Measurements from ENCODE around the gene SLC35A4.
"Not testable (repeated sequence)": the region's sequence is repeated elsewhere in the genome, so short reads cannot be mapped to it uniquely, and the experiment has no call there.

Gene SLC35A4

GRCh38 chr5:140560227-140560626 is 4.4 kb upstream of the SLC35A4 start:
- DNase-seq: no peak

GRCh38 chr5:140561753-140562523 is 2.7 kb upstream of the SLC35A4 start:
- DNase-seq: no peak

DNA sequence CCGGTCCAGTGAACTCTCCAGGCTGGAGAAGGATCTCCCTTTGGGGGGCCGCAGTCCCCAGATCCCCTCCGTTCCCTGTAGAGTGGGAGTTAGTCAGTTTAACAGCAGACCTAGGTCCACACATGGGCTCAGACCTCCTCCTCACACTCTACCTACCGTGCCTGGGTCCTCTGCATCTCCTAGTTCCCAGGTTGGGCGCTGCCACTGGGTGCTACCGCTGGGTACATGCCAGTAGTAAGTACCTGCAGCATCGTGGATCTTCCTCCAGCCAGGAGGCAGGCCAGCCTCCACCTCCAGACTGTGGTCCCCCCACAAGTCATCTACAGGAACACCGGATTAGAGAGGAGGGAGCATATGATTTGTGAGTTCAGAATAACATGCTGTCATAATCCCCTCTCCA is 1.0 kb upstream of the SLC35A4 start:
- no peak for DNase-seq

GRCh38 chr5:140565024-140565779 is 574 bp downstream of the SLC35A4 start:
- DNase-seq: no peak

GRCh38 chr5:140565780-140566095 is 1.1 kb downstream of the SLC35A4 start:
- DNase-seq: no peak

- DNase-seq: no peak
These were observed 2.0 kb downstream of the SLC35A4 start for GRCh38 chr5:140566665-140567064.

DNA sequence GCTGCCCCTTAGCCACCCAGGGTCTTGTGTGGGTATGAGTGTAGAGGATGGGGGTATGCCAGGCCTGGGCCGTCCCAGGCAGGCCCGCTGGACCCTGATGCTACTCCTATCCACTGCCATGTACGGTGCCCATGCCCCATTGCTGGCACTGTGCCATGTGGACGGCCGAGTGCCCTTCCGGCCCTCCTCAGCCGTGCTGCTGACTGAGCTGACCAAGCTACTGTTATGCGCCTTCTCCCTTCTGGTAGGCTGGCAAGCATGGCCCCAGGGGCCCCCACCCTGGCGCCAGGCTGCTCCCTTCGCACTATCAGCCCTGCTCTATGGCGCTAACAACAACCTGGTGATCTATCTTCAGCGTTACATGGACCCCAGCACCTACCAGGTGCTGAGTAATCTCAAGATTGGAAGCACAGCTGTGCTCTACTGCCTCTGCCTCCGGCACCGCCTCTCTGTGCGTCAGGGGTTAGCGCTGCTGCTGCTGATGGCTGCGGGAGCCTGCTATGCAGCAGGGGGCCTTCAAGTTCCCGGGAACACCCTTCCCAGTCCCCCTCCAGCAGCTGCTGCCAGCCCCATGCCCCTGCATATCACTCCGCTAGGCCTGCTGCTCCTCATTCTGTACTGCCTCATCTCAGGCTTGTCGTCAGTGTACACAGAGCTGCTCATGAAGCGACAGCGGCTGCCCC is 2.6 kb downstream of the SLC35A4 start:
- no peak for DNase-seq

GRCh38 chr5:140567871-140568270 is 3.2 kb downstream of the SLC35A4 start:
- DNase-seq: no peak

DNA sequence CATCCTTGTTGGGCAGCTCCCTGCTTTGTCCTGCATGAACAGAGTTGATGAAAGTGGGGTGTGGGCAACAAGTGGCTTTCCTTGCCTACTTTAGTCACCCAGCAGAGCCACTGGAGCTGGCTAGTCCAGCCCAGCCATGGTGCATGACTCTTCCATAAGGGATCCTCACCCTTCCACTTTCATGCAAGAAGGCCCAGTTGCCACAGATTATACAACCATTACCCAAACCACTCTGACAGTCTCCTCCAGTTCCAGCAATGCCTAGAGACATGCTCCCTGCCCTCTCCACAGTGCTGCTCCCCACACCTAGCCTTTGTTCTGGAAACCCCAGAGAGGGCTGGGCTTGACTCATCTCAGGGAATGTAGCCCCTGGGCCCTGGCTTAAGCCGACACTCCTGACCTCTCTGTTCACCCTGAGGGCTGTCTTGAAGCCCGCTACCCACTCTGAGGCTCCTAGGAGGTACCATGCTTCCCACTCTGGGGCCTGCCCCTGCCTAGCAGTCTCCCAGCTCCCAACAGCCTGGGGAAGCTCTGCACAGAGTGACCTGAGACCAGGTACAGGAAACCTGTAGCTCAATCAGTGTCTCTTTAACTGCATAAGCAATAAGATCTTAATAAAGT is 3.9 kb downstream of the SLC35A4 start:
- no peak for DNase-seq

- DNase-seq: no peak
These were observed 4.6 kb downstream of the SLC35A4 start for GRCh38 chr5:140569197-140569596.

DNA sequence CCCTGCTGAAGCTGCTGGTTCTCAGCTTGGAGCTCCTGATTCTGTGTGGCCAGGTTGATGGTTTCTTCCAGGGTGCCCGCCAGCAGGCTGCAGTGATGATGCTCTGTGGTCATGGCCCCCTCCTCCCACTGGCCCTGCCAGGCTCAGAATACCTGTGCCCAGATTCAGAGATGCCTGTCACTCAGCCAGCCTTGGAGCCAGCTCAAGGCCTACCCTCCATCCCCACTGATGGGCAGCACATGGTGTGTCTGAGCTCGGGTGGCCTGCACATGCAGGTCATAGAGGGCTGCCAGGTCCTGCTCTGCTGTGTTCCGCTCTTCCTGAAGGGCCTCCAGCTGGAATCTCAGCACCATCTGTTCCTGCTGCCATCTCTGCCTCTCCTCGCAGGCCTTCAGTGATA is 5.4 kb downstream of the SLC35A4 start:
- DNase-seq: no peak

DNA sequence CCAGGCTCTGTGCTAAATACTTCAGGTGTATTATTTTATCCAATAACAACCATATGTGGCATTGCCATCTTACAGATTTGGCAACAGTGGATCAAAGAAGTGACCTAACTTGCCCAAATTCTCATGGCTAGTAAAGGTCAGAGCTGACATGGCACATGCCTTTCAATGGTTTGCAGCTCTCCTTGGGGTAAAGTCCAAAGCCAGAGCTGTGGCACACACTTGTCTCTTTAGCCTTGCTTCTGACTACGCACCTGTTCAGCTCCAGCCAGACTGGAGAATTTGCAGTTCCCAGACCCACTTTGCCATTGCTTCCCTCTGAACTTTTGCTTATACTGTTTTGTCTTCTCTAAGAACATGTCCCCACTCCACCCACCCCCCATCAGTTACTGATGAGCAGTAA is 5.9 kb downstream of the SLC35A4 start:
- no peak for DNase-seq

DNA sequence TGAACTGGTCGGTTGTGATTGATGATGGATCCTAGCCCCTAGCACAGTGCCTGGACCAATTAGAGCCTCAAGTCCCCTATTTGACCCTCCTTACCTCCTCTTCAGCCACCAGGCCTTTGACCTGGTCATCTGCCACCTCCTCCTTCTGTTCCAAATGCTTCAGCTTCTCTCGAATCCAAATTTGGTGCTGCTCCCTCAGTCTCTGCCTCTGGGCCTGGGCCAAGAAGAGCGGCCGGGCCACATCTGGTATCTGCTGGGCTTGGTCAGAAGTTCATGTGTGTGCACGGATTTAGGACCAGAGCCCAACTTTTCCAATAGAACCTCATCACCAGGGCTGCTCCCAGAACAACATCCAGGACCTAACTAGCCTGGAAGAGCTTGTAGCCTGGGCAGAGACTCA is 6.5 kb downstream of the SLC35A4 start:
- no peak for DNase-seq

- DNase-seq: no peak
These were observed 9.1 kb downstream of the SLC35A4 start for GRCh38 chr5:140573683-140574082.

DNA sequence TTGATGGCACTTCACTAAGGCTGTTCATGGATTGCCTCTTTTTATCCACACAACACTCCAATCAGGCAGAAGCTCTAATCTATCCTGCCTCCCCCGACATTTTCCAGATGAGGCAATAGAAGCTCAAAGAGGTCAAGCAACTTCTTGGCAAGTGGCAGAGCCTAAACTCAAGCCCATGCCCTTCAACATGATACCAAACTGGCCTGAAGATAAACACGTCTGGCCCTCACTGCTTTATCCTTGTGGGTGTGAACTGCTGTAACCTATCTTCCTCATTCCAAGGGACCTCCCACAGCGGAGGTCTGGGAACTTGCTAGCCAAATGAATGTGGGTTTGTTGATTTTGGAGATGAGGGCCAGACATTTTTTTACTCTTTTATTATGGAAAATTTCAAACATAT is 9.5 kb downstream of the SLC35A4 start:
- no peak for DNase-seq

DNA sequence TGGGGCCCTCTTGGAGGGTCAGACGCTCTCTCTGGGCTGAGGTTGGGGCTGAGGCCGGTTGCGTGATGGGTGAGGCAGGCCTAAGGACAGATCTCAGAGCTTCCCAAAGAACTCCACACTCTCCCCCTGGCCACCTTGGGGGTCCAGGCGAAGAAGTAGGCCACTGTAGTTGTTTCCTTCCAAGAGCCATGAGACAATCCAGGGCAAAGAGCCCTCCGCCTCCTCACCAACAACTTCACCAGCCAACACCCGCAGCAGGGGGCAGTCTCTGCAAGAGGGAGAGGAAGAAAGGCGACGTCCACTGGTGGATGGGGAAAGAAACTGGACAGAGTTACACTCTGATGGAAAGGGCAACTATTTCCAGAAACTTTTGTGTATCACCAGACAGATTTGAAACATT is 10.7 kb downstream of the SLC35A4 start:
- DNase-seq: no peak

GRCh38 chr5:140576776-140577201 is 12.2 kb downstream of the SLC35A4 start:
- no peak for DNase-seq

- not testable (repeated sequence) for DNase-seq
These were observed 14.6 kb downstream of the SLC35A4 start for GRCh38 chr5:140579188-140579747.

DNA sequence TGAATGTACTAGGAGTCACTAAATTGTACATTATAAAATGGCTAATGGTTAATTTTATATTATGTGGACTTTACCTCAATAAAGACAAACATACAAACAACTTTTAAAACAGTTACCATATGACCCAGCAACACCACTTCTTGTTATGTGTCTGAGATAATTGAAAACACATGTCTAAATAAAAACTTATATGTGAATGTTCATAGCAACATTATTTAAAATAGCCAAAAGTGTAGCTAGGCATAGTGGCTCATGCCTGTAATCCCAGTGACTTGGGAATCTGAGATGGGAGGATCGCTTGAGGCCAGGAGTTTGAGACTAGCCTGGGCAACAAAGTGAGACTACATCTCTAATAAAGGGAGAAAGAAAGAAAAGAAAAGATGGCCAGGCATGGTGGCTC is 22.9 kb downstream of the SLC35A4 start:
- no peak for DNase-seq

- no peak for DNase-seq
These were observed 23.9 kb downstream of the SLC35A4 start for GRCh38 chr5:140588311-140589070.

DNA sequence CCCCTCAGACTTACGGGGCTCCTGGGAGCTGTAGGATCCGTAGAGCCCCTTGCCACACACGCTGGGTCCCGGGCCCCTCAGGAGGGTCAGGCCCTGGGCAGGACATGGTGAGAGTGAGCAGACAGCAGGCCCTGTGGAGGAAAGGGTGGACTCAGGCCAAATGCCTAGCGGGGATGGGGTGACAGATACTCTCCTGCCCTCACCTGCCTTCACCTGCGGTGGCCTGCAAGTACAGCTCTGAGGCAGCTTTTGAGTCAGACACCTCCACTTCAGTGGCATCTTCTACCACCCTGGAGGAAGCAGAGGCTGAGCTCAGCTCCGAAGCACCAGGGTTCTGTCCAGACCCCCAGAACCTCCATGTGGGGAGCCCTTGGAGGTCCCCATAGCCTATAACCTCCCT is 26.2 kb downstream of the SLC35A4 start:
- no peak for DNase-seq

DNA sequence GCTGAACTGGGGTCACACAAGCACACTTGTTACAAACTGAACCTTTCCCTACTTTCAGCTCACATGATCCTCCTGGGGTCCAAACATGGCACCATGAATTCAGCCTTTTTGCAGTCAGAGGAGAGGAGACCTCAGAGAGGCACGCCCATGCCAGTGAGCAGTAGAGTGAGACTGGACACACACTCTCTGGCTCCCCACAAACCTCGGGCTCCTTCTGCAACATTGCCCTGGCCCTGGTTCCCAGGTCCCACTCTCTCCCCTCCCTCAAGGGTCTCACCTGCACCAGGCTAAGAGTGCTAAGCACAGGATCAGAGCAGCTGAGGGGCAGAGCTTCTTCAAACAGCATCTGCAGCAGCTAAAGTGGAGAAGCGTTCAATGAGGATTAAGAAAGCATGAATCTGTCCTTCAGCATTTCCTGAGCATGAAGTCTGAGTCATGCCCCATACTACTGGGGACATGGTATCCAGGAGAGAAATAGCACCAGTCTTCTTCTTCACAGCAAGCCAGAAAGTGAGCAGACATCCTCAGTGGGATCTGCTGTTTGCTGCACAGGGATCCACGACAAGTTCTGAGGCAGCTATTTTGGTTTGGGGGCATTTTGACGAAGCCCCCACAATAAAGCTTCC is 27.2 kb downstream of the SLC35A4 start:
- no peak for DNase-seq
